Measurements from ENCODE around the gene RET.
"Not testable (repeated sequence)": the region's sequence is repeated elsewhere in the genome, so short reads cannot be mapped to it uniquely, and the experiment has no call there.

The RET gene

DNA sequence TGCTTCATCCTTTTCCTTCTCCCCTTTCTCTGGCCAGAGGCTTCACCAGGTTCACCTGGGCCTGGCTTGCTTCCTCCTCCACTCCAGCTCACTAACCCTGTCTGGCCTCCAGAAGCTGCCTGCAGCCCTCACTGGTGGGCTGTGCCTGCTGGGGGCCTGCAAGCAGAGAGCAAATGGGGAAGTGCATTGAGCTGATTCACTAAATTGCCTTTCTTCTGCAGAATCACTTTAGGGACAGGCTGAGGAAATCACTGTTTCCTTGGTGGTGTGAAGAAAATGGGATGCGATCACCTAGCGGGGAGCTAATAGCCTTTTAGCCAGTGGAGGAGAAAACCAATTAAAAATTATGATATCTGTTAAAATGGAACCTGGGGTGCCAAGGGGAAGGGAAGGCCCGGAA is 3.0 kb downstream of the RET start:
- no peak for DNase-seq

DNA sequence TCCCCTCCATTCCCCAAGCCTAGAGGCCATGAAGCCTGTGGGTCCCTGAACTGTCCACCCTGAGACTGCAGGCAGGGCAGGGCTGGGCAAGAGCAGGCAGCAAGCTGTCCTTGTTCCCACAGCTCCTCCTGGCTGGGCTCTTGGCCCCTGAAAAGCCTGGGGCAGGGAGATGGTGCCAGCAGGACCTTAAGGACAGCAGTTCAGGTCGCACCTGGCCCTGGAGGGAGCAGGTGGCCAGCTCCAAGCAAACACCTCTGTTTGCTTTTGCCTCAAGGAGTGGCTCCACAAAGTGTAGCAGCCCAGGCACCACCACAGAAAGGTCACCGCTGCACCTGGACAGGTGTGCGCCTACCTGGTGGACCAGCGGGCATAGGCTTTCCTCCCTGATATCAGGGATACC is 5.2 kb downstream of the RET start:
- DNase-seq = peak; percentile 12

DNA sequence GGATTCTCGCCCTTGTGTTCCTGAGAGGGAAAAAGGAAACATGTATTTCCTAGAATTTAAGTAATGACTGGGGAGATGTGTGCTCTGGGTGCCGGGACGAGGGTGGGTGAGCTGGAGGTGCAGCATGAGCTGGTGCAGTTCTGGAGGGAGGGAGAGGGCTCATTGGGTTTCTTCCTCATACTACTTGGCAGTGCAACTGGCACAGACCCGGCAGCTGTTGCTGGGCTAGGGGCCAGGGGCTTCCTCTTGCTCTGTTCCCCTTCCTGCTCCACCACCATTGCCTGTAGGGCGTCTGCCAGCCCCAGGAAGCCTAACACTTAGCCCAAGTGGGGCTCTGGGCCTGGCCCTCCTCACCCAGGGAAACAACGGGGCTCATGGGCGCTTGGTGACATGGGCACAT is 5.9 kb downstream of the RET start:
- no peak for DNase-seq

DNA sequence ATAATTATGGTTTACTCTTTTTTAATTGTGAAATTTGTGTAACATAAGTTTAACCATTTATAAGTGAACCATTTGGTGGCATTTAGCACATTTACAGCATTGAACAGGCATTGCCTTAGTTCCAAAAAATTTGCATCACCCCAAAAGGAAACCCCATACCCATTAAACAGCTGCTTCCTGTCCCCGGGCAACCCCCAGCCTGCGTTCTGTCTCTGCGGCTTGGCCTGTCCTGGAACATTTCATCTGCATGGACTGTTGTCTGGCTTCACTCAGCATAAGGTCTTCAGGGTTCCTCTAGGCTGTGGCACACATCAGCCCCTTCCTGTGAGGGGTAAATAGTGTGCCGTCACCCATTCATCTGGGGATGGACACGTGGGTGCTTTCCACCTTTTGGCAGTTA is 6.9 kb downstream of the RET start:
- no peak for DNase-seq

DNA sequence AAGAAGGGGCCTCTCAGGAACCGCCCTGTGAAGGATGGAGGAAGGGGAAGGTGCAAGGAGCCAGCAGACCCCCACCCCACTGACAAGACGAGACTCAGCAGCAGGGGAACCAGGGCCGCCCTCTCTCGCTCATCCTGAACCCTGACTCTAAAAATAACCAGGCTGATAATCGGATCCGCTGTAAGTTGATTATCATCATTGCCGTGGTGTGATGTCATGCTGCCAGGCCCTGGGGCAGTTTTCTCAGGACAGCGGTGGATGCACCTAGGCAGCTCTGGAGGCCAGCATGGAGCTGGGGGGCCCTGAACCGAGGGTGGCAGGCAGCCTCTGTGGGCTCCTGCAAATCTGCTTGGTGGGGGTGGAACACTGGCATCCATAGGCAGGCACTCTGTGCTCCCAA is 7.9 kb downstream of the RET start:
- DNase-seq = no peak

DNA sequence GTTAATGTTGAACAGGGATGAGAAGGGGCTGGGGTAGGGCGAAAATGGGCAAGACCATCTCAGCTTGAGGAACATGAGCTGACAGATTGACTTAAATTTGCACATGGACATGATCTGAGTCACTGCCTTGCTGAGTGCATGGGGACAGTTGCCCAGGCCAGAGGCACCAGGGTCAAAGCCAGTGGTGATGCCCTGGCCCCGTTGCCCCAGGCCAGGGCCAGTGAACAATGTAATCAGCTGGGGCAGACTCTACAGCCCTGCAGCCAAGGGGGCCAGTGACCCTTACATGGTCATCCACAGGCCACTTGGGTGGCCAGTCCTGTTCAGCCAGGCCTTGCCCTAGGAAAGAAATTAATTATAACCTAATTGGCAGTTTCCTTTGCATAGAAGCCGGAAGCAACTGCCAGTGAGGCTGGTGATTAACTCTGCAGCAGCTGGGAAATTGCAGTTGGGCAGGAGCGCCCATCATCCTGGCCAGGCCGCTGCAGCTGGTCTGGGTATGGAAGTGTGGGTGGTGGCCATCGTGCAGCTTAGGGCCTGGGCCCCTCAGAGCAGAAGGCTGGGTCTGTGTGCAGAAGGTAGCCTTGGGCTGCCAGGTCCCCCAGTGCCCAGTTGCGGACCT is 9.6 kb downstream of the RET start:
- no peak for DNase-seq

DNA sequence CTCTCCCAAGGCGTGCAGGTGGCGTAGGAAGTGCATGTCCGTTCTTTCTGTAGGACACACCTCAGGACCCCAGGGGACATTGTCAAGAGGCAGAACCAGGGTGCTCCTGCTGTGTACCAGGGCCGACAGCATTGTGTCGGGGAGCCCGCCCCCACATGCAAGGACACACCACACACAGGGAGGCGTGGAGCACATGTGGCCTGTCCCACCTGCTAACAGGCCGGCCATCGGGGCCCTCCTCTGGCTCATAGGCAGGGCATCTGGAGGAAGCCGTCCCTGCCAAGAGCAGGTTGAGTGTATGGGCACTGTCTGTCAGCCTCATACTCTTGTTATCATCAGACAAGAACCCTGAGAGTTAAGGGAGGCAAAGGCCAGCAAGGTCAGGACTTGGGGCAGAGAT is 12.7 kb downstream of the RET start:
- DNase-seq = no peak

DNA sequence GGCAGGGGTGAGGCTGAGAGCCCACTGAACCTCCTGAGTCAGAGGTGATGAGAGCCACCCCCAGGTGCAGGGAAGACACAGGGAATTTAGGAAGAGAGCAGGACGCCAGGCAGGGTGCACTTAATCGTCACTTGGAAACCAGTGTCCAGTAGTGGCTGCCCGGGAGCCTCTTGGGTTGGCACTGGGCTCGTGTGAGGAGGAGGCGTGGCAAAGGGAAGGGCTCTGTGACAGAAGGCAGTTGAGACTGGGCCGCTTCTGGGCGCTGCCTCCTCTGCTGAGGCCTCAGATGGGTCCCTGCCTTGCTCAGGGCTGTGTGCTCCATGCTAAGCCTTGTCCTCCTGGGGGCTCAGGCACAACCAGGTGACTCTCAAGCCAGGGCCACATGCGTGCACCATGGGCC is 13.3 kb downstream of the RET start:
- DNase-seq = no peak

DNA sequence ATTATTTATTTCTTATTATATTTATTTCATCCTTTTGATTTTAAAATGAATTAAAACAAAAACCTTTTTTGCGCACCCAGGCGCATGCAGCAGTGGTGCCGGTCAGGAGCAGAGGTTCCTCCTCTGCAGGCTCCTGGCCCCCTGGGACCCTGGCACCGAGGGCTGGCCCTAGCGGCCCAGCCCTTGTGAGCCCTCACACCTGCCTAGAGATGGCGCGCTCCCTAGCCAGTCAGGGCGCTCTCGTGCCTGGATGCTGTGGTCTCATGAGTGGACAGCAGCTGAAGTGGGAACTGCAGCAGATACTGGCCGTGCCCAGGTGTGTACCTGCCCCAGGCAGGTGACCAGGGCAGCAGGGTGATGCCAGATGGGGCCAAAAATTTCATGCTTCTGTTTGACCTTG is 13.8 kb downstream of the RET start:
- DNase-seq = no peak

DNA sequence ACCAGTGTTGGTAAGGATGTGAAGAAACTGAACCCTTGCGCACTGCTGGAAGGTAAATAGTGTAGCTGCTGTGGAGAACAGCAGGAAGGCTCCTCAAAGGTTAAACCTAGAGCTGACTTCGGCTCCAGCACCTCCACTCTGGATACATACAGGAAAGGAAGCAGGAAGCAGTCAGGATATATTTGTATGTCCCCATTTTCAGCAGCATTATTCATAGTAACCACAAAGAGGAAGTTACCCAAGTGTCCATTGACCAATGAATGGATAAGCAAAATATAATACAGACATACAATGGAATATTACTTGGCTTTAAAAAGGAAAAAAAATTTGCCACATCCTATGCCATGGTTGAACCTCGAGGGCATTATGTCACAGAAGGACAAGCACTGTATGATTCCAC is 15.0 kb downstream of the RET start:
- DNase-seq = no peak

DNA sequence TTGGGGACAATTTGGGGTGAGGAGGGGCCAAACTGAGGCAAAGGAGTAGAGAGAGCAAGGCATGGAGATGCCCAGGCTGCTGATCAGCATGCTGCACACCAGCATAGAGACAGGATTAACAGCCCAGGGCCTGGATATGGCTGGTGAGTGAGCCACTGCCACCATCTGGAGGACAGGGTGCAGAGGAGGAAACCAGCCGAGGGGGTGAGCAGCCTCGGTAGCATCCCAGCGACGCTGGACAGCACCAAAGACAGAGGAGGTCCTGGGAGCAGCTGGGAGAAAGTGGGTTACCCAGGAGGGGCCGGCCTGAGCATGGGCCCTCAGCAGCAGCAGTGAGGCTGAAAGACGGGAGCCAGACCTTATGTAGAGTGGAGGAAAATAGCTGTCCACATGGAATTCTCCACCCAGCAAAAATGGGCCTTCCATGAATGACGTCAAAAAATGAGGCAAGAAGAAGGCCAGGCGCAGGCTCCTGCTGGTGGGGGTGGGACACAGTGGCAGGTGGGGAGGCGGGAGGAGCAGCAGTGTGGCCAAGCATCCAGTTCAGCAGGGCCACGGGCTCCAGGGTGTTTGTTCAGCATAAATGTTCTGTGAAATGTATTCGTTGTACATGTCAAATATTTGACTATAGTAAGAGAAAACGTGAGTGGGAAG is 16.7 kb downstream of the RET start:
- peak; percentile 25 for DNase-seq

DNA sequence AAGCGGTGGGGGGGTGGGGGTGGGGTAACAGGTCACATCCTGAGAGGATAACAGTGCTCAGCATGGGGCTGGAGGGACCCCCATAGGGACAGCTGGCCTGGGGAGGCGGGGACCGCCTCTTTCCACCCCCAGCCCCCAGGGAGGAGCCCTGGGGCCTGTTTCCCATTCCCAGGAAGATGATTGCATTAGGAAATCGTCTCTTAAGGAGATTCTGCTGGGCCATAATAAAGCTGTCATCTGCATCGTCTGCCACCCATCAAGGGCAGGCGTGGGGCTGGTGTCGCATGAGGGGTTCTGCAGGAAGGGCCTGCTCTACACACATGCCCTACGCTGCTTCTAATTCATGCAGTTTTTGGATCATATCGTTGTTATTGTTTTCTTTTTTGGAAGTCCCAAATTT is 17.2 kb downstream of the RET start:
- DNase-seq = no peak

DNA sequence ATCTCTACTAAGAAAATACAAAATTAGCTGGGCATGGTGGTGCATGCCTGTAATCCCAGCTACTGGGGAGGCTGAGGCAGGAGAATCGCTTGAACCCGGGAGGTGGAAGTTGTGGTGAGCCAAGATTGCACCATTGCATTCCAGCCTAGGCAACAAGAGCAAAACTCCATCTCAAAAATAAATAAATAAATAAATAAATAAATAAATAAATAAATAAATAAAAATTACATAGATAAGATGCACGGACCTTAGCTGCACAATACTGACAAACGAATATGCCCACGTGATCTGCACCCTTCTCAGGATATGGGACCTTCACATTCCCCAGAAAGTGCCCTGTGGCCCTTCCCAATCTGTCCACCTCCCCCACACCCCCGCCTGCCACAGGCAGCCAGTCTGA is 22.5 kb downstream of the RET start:
- not testable (repeated sequence) for DNase-seq

DNA sequence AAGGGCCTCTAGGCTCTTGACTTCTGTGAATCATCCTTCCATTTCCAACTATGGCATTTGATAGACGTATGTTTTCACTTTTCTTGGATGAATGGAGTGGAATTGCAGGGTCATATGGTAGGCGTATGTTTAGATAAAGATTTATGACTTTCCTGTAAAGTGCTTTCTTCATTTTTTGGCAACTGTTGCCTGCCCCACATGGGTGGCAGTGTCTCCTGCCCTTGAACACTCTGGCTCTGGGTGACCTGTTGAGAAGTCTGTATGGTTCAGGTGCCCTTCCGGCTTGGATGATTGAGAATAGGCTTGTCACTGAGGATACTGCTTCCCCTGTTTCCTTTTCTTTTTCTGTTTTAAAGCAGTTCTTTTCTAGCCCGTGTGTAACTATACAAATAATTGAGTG is 23.1 kb downstream of the RET start:
- no peak for DNase-seq

DNA sequence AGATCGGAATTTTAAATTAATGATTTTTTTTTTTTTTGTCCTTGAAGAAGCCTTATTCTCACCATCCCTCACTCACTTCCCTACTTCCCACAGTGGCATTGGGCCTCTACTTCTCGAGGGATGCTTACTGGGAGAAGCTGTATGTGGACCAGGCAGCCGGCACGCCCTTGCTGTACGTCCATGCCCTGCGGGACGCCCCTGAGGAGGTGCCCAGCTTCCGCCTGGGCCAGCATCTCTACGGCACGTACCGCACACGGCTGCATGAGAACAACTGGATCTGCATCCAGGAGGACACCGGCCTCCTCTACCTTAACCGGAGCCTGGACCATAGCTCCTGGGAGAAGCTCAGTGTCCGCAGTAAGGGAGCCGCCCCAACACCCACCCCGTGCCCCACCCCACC is 23.5 kb downstream of the RET start:
- DNase-seq = no peak

DNA sequence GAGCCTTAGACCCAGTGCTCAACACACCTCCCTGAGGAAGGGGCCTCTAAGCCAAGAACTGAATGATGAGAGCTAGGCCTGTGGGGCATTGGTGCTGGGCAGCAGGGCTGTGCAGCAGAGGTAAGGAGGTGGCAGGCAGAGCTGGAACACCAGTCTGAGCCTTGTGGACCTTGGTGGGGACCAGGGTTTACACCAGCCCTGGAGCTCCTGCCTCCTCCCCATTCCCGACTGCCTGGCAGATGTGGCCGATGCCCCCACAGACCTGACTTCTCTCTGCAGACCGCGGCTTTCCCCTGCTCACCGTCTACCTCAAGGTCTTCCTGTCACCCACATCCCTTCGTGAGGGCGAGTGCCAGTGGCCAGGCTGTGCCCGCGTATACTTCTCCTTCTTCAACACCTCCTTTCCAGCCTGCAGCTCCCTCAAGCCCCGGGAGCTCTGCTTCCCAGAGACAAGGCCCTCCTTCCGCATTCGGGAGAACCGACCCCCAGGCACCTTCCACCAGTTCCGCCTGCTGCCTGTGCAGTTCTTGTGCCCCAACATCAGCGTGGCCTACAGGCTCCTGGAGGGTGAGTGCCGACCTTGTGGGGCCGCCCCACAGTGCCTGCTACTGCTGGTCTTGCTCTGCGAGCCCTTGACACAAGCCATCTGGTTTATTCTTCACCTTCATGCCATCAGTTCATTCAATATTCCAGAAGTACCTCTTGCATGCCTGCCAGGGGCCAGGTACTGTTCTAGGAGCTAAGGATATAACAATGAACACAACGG is 25.4 kb downstream of the RET start:
- DNase-seq = no peak

DNA sequence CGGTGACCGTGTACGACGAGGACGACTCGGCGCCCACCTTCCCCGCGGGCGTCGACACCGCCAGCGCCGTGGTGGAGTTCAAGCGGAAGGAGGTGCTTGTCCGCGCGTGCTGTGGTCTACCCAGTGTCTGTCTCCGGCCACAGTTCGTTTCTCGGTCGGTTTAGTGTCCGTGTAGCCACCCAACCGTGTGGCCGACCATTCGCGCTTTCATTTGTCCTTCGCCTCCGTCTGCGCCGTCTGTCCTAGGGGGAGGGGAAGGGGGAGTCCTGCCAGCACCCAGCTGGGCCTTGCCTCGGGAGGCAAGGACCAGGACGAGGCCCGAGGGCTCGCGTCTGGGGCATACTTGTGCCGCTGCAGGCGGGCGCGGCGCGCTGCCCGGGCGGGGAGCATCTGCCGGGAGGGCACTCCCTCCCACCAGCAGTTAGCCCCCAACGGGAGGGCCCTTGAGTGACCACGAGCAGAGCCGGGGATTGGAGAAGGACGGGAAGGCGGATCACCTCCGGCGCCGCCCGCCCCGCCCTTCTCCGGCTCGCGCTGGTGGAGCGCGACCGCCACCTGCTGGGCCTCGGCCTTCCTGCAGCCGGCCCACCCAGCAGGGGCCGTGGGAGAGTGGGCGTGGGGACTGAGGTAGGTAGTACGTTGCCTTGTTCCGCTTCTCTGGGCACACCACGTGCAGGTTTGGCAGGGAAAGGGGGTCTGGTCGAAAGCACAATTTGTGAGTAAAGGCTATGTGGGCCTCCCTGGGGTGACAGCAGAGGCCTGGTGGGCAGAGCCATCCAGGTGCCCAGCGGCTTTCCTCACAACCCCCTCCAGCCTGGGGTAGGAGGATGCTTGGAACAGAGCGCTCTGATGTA is 28.5 kb downstream of the RET start:
- DNase-seq = peak; percentile 52

DNA sequence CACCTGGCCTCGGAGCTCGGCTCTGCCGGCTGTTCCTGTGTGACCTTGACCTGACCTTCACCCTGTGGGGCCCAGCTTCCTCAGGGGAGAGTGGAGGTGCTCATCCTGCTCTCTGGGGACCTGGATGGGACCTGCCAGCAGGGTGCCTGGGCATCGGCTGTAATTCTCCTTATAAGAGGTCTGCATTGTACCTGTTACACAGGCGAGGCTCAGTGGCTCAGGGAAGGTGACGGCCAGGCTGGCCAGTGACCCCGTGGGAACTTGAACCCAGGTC is 29.0 kb downstream of the RET start:
- DNase-seq = no peak

DNA sequence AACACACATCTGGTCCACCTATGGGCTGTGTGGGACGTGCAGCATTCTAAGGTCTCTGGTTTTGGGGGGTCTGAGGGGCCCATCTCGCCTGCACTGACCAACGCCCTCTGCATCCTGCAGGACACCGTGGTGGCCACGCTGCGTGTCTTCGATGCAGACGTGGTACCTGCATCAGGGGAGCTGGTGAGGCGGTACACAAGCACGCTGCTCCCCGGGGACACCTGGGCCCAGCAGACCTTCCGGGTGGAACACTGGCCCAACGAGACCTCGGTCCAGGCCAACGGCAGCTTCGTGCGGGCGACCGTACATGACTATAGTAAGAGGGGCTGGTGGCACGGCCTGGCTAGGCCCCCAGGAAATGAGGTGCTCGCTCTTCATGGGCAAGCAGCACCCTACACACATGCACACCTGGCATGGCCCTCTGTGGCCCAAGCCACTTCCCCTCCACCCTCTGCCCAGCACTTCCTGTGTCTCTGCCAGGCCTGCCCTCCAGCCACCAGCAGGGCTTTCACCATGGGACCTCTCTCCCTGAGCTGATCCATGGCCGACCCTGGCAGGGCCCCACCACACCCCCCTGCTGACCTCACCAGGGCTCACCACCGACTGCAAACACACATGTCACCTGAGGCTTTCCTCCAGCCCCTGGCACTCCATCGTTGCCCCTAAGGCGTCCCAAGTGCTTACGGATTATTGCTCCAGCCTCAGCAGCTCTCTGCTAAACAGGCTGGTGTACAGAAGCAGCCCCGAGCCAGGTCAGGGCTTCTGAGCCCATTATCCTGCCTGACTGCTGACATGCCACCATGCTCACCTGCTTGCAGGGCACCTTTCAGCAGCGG is 29.6 kb downstream of the RET start:
- DNase-seq = no peak

DNA sequence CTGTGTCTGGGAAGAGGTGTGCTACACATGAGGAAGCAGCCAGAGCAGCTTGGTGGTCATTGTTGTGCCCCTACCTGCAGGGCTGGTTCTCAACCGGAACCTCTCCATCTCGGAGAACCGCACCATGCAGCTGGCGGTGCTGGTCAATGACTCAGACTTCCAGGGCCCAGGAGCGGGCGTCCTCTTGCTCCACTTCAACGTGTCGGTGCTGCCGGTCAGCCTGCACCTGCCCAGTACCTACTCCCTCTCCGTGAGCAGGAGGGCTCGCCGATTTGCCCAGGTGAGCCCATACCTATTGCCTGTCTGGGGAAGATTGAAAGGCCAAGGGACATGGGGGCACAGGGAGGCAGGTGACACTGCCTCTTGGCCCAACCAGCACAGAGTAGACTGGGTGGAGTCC is 32.1 kb downstream of the RET start:
- DNase-seq = no peak

DNA sequence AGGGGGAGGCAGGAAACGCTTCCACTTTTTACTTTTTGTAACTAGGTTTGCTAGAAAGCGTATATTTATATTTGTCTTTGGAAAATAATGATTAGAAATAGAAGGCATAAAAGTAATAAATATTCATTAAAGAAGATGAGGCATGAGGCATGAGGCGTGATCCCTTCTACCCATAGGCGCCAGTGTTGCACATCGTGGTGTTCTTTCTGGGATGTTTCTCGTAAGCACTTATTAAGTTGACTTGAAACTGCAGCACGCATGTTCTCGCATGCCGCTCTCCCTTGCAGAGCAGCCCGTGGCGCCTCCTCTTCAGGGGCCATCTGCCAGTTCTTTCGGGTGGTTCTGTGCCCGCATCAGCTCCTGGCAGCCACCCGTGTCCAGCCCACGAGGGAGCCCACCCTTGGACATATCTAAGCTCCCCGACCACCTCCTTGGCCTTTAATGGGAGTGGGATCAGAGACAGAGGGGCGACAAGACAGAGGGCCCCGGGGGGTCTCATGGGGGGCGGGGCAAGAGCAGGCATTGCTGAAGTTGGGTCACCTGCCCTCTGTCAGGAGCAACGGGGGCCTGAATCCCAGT is 32.9 kb downstream of the RET start:
- no peak for DNase-seq

DNA sequence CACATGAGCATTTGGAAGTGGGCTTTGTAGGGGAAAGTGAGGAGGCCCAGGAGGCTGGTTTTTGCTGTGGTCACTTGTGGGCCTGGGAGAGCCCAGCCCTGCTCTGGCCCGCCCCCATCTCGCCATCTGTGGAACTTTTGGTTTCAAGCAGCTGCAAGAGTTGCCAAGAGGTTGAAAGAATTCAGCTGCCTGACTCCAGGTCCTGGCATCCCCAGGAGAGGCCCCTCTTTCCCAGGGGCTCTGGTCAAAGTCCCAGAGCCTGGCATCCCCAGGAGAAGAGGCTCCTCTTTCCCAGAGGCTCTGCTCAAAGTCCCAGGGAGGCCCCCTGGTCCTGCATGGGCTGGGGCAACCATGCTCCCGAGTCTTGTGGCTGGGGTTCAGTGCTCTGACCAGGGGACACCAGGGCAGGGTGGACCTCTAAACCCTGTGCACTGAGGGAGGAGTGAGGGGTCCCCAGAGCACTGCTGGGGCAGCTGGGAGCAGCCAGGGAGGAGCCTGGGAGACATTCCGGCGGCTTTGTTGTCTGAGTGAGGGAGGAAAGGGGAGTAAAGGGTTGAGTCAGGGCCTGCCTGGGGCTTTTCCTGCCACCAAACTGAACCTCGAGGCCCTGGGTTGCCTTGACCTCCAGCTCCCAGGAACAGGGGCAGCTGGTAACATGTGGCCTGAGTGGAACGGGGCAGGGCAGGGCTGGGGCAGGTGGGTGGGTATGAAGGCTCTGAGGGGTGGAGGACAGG is 33.6 kb downstream of the RET start:
- DNase-seq = no peak

All from NCI-H1092 treated with DMSO at 0.1 percent for 48 hours (cell line).